ENCODE measurements around the gene GCN1.
"Not testable (repeated sequence)": the region's sequence is repeated elsewhere in the genome, so short reads cannot be mapped to it uniquely, and the experiment has no call there.

GCN1 gene

DNA sequence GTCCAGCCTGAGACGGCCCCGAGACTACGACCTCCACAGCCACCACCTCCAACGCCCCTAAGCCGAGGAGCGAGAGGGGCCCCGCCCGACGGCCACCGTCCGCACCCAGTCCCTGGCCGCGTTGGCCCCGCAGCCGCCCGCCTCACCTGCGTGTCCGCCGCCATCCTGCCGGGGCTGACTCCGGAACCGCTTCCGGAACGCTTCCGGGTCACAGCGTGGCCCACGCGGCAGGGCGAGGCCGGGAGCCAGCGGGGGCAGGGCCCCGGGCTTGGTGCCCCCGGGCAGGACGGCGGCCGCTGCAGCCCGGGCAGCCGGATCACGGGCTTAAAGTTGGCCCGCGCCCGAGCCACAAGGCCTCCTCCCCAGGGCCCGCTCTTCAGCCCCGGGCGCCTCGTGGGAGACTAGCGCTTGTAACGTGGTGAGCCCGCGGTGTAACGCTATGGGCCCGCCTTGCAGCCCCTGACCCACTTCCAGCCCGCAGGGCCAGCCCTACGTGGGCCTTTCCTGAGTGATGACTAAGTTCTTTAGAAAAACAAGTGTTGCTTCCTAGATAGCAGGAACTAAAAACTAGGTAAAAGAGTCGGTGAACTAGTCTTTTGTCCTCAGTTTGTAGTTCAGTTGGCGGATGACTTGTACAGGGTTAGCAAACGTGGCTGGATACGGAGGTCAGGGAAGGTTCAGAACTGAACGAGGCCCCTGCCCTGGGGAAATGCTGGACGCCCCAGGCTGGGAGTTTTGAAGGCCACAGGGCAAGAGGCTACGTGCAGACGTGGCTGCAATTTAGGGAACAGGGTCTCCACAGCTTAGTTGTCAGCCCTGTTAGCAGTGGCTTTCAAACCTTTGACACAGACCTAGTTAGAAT lies at the start of gene GCN1:
GCN1 (minus strand) TSS at position 182 of the 862 bp plus-strand sequence; CDS start at position 164, 18 bp downstream.
- Histone ChIP-seq H3K27me3 (ENCODE audit: low read depth, low read length) (no peaks in the 10 kb centered on the region), H3K36me3 (ENCODE audit: control insufficient read depth in 1 of 2, insufficient read depth in 2 of 2, low read length in 2 of 2) (peaks cover 39 to 45% of the 10 kb centered on the region in 2 donors), H3K27ac (ENCODE audit: low read length) (peak within 1 kb of the TSS; percentile 88), H3K4me1 (ENCODE audit: control insufficient read depth in 1 of 2, insufficient read depth in 2 of 2, low read length in 2 of 2) (peaks cover 11 to 37% of the 10 kb centered on the region in 2 donors), H3K4me3 (ENCODE audit: low read depth in 1 of 2, low read length in 2 of 2) (peak within 1 kb of the TSS; percentile 91 to 99), H3K9me3 (ENCODE audit: control insufficient read depth in 1 of 2, low read length in 2 of 2) (no peaks in the 10 kb centered on the region)

DNA sequence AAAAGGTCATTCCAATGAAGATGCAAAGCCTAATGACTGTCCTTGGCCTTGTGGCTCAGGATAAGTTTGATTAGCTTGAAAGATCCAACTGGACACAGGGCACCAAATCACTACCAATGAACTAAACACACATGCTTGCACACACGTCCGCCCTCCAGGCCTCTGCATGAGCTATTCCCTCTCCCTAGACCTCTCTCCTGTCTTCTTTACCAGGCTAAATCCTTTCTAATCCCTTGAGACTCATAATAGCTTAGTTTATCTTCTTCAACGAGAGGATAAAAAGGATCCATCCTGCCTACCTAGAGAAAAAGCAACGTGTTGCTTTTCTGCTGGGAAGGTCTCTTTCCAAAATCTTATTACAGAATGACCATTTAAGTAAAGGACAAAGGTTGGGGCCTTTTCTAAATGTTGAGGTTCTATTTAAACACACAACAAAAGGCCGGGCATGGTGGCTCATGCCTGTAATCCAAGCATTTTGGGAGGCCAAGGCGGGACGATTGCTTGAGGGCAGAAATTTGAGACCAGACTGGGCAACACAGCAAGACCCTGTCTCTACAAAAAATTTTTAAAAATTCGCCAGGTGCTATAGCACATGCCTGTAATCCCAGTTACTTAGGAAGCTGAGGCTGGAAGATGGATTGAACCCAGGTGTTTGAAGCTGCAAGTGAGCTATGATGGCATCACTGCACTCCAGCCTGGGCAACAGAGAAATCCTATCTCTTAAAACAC lies 48.6 kb upstream of the GCN1 start:
- no peak overlapping the region for H3K4me3 ChIP-seq (ENCODE audit: low read depth in 1 of 2, low read length in 2 of 2)
- peaks cover 24 to 69% of the 10 kb centered on the region in 2 donors for H3K4me1 ChIP-seq (ENCODE audit: control insufficient read depth in 1 of 2, insufficient read depth in 2 of 2, low read length in 2 of 2)
- no peaks in the 10 kb centered on the region for H3K9me3 ChIP-seq (ENCODE audit: control insufficient read depth in 1 of 2, low read length in 2 of 2)
- H3K36me3 ChIP-seq (ENCODE audit: control insufficient read depth in 1 of 2, insufficient read depth in 2 of 2, low read length in 2 of 2): peaks cover 0 to 3% of the 10 kb centered on the region in 2 donors
- no peaks in the 10 kb centered on the region for H3K27me3 ChIP-seq (ENCODE audit: low read depth, low read length)
- no peak overlapping the region for H3K27ac ChIP-seq (ENCODE audit: low read length)

DNA sequence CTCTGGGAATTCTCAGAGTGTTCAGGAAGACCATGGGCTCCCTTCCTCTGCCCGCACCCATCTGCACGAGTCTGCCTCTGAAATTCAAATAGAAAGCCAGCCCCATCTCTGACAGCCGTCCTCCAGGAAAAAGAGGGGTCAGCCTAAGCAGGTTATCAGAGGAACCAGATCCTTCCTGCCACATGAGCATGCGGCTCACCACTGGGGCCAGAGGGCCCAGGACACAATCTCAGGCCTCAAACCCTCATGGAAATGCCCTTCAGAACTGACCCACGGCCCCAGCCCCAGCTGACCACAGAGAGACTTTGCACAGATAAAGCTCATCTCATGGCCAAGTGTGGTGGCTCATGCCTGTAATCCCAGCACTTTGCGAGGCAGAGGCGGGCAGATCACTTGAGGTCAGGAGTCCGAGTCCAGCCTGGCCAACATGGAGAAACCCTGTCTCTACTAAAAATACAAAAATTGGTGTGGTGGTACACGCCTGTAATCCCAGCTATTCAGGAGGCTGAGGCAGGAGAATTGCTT lies 47.8 kb upstream of the GCN1 start:
- H3K4me1 ChIP-seq (ENCODE audit: control insufficient read depth in 1 of 2, insufficient read depth in 2 of 2, low read length in 2 of 2): peaks cover 28 to 70% of the 10 kb centered on the region in 2 donors
- H3K27me3 ChIP-seq (ENCODE audit: low read depth, low read length): no peaks in the 10 kb centered on the region
- no peaks in the 10 kb centered on the region for H3K9me3 ChIP-seq (ENCODE audit: control insufficient read depth in 1 of 2, low read length in 2 of 2)
- H3K27ac ChIP-seq (ENCODE audit: low read length): no peak overlapping the region
- H3K4me3 ChIP-seq (ENCODE audit: low read depth in 1 of 2, low read length in 2 of 2): no peak overlapping the region
- peaks cover 0 to 3% of the 10 kb centered on the region in 2 donors for H3K36me3 ChIP-seq (ENCODE audit: control insufficient read depth in 1 of 2, insufficient read depth in 2 of 2, low read length in 2 of 2)

- no peaks in the 10 kb centered on the region for H3K27me3 ChIP-seq (ENCODE audit: low read depth, low read length)
- H3K9me3 ChIP-seq (ENCODE audit: control insufficient read depth in 1 of 2, low read length in 2 of 2): no peaks in the 10 kb centered on the region
- H3K36me3 ChIP-seq (ENCODE audit: control insufficient read depth in 1 of 2, insufficient read depth in 2 of 2, low read length in 2 of 2): peaks cover 0 to 3% of the 10 kb centered on the region in 2 donors
- peaks cover 29 to 69% of the 10 kb centered on the region in 2 donors for H3K4me1 ChIP-seq (ENCODE audit: control insufficient read depth in 1 of 2, insufficient read depth in 2 of 2, low read length in 2 of 2)
- H3K27ac ChIP-seq (ENCODE audit: low read length): no peak overlapping the region
- no peak overlapping the region for H3K4me3 ChIP-seq (ENCODE audit: low read depth in 1 of 2, low read length in 2 of 2)
Measured at GRCh38 chr12:120241561-120242274, 47.2 kb upstream of the GCN1 start.

- Histone ChIP-seq H3K27me3 (ENCODE audit: low read depth, low read length) (no peaks in the 10 kb centered on the region), H3K27ac (ENCODE audit: low read length) (no peak overlapping the region), H3K4me1 (ENCODE audit: control insufficient read depth in 1 of 2, insufficient read depth in 2 of 2, low read length in 2 of 2) (peaks cover 36 to 76% of the 10 kb centered on the region in 2 donors), H3K4me3 (ENCODE audit: low read depth in 1 of 2, low read length in 2 of 2) (no peak overlapping the region), H3K36me3 (ENCODE audit: control insufficient read depth in 1 of 2, insufficient read depth in 2 of 2, low read length in 2 of 2) (peaks cover 0 to 3% of the 10 kb centered on the region in 2 donors), H3K9me3 (ENCODE audit: control insufficient read depth in 1 of 2, low read length in 2 of 2) (no peaks in the 10 kb centered on the region)
Measured at GRCh38 chr12:120240495-120240833, 45.9 kb upstream of the GCN1 start.

DNA sequence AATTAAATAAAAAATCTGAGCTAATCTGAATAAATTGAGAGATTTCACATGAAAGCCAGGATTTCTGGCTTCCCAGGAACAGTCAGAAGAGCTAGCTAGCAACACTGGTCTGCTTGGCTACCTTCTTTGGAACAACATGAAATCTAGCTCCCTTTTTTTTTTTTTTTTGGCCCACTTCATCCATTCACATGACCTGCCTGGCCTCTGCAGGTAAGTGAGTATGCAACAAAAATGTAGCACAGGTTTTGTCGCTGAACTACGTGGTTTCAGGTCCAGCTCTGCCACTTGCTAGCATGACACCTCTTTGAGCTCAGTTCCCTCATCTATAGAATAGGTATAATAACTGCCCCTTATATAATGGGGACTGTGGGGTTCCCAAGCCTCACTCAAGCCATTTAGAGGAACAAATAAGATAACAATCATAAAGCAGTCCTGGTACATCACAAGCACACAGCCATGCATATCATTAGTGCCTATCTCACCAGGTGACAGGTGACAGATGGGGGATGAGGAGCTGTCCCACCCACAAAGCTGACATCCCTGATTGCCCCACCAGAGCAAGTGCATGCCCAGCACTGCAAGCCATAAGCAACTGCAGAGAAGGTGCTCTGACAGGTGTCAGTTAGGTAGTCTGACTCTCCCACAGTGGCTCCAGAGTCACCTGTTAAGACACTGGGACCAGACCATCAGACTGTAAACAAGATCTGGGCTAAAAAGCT lies 45.4 kb upstream of the GCN1 start:
- Histone ChIP-seq H3K4me1 (ENCODE audit: control insufficient read depth in 1 of 2, insufficient read depth in 2 of 2, low read length in 2 of 2) (peaks cover 42 to 80% of the 10 kb centered on the region in 2 donors), H3K27ac (ENCODE audit: low read length) (no peak overlapping the region), H3K27me3 (ENCODE audit: low read depth, low read length) (no peaks in the 10 kb centered on the region), H3K36me3 (ENCODE audit: control insufficient read depth in 1 of 2, insufficient read depth in 2 of 2, low read length in 2 of 2) (peaks cover 0 to 3% of the 10 kb centered on the region in 2 donors), H3K9me3 (ENCODE audit: control insufficient read depth in 1 of 2, low read length in 2 of 2) (no peaks in the 10 kb centered on the region), H3K4me3 (ENCODE audit: low read depth in 1 of 2, low read length in 2 of 2) (no peak overlapping the region)

DNA sequence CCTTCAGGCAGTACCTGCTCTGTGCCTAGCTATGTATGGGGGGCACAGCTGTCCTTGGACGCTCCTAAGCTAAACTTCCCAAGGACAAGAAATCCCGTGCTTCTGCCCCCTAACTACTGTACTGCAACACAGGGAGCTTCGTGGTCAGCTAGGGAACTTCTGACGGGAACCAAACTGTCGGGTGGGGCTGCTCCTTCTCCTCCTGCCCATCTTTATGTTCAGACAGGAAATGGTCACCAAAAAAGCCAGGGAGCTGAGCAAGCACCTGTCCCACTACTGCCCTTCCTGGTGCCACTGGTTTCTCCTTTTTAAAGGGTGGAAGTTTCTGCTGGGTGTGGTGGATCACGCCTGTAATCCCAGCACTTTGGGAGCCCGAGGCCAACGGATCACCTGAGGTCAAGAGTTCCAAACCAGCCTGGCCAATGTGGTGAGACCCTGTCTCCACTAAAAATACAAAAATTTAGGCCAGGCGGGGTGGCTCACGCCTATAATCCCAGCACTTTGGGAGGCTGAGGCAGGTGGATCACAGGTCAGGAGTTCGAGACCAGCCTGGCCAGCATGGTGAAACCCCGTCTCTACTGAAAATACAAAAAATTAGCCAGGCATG lies 44.4 kb upstream of the GCN1 start:
- no peaks in the 10 kb centered on the region for H3K9me3 ChIP-seq (ENCODE audit: control insufficient read depth in 1 of 2, low read length in 2 of 2)
- peaks cover 0 to 3% of the 10 kb centered on the region in 2 donors for H3K36me3 ChIP-seq (ENCODE audit: control insufficient read depth in 1 of 2, insufficient read depth in 2 of 2, low read length in 2 of 2)
- no peaks in the 10 kb centered on the region for H3K27me3 ChIP-seq (ENCODE audit: low read depth, low read length)
- no peak overlapping the region for H3K27ac ChIP-seq (ENCODE audit: low read length)
- H3K4me3 ChIP-seq (ENCODE audit: low read depth in 1 of 2, low read length in 2 of 2): peak overlapping the region in 1 of 2 donors; percentile 10
- peaks cover 52 to 86% of the 10 kb centered on the region in 2 donors for H3K4me1 ChIP-seq (ENCODE audit: control insufficient read depth in 1 of 2, insufficient read depth in 2 of 2, low read length in 2 of 2)

GRCh38 chr12:120238217-120238616 lies 43.7 kb upstream of the GCN1 start:
- Histone ChIP-seq H3K9me3 (ENCODE audit: control insufficient read depth in 1 of 2, low read length in 2 of 2) (no peaks in the 10 kb centered on the region), H3K4me1 (ENCODE audit: control insufficient read depth in 1 of 2, insufficient read depth in 2 of 2, low read length in 2 of 2) (peaks cover 58 to 86% of the 10 kb centered on the region in 2 donors), H3K4me3 (ENCODE audit: low read depth in 1 of 2, low read length in 2 of 2) (peak overlapping the region in 1 of 2 donors; percentile 10), H3K27ac (ENCODE audit: low read length) (peak overlapping the region; percentile 62), H3K27me3 (ENCODE audit: low read depth, low read length) (no peaks in the 10 kb centered on the region), H3K36me3 (ENCODE audit: control insufficient read depth in 1 of 2, insufficient read depth in 2 of 2, low read length in 2 of 2) (peaks cover 0 to 3% of the 10 kb centered on the region in 2 donors)

GRCh38 chr12:120237360-120238171 lies 43.1 kb upstream of the GCN1 start:
- Histone ChIP-seq H3K27ac (ENCODE audit: low read length) (peak overlapping the region; percentile 62), H3K4me1 (ENCODE audit: control insufficient read depth in 1 of 2, insufficient read depth in 2 of 2, low read length in 2 of 2) (peaks cover 64 to 86% of the 10 kb centered on the region in 2 donors), H3K36me3 (ENCODE audit: control insufficient read depth in 1 of 2, insufficient read depth in 2 of 2, low read length in 2 of 2) (peaks cover 0 to 3% of the 10 kb centered on the region in 2 donors), H3K27me3 (ENCODE audit: low read depth, low read length) (no peaks in the 10 kb centered on the region), H3K9me3 (ENCODE audit: control insufficient read depth in 1 of 2, low read length in 2 of 2) (no peaks in the 10 kb centered on the region), H3K4me3 (ENCODE audit: low read depth in 1 of 2, low read length in 2 of 2) (peak overlapping the region in 1 of 2 donors; percentile 25)

- peaks cover 72 to 86% of the 10 kb centered on the region in 2 donors for H3K4me1 ChIP-seq (ENCODE audit: control insufficient read depth in 1 of 2, insufficient read depth in 2 of 2, low read length in 2 of 2)
- not testable (repeated sequence) for H3K36me3 ChIP-seq (ENCODE audit: control insufficient read depth in 1 of 2, insufficient read depth in 2 of 2, low read length in 2 of 2); H3K27me3 ChIP-seq (ENCODE audit: low read depth, low read length); H3K27ac ChIP-seq (ENCODE audit: low read length); H3K9me3 ChIP-seq (ENCODE audit: control insufficient read depth in 1 of 2, low read length in 2 of 2); H3K4me3 ChIP-seq (ENCODE audit: low read depth in 1 of 2, low read length in 2 of 2)
Measured at GRCh38 chr12:120236809-120237208, 42.3 kb upstream of the GCN1 start.

All from muscle layer of duodenum (tissue), 2 donors.